Umbilical cord (tissue), 2 donors: ENCODE measurements around the gene KLHL3. TPM values are rescaled to one million over a fixed set of nuclear protein-coding genes. Genes with fewer than 3 reads are reported as not detected.

Source experiments
- DNase-seq: peaks from one replicate; pipeline ENCODE4 v3.0.0-alpha.2; 2015; ENCODE audit warnings: low spot score
- total RNA-seq: library from RNA; depleted of rRNA; stranded (reverse); fragments of >200 nt; gene quantifications from one replicate; pipeline ENCODE4 v1.2.3, GENCODE V29; 2014; ENCODE audit warnings: low replicate concordance; ENCODE audit not compliant: insufficient read depth

Gene KLHL3
- total RNA-seq, 1 donor from 2014 or later, result 5.5 TPM

DNA sequence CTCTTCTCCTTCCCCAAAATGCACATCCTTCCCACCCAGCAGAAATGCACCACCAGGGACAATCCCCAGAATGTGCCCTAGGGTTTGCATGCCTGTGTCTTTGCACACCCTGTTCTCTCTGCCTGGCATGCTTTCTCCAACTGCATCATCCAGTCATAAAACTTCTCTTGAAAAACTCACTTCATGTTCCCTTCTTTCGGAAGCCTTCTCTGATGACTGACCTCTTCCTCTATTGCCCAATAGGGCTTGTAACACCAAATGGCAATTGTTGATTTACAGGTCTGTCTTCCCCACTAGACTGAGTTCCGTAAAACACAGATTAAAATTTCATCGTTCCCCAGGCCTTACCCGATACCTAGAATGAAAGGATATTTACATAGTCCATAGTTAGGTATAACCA lies 153.7 kb downstream of the KLHL3 start:
- DNase-seq, result no peak

DNA sequence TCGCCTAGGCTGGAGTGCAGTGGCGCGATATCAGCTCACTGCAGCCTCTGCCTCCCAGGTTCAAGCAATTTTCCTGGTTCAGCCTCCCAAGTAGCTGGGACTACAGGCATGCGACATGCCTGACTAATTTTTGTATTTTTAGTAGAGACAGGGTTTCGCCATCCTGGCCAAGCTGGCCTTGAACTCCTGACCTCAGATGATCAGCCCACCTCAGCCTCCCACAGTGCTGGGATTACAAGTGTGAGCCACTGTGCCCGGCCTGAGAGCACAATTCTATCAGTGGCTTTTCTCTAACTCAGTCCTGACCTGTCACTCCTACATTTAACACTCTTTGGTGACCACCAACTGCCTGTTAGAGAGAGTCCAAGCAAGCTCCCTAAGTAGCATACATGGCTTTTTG lies 154.1 kb downstream of the KLHL3 start:
- DNase-seq, result no peak

DNA sequence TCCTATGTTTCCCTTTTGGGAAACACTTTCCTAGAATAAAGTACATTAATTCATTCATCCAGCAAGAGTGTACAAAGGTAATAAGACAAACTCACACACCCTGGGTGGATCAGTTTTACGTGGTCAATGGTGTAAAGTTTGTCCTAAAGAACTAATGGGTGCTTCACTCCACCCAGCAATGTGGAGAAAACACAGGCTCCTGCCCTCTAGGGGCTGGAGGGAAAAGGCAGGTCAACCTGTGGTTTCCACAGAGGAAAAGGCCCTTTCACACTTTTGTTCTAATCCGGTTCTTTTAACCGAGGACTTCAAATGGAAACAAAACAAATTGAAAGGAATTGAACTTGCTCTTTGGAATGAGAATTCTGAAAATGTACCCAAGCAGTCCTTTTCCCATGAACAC lies 155.9 kb downstream of the KLHL3 start:
- no peak for DNase-seq

DNA sequence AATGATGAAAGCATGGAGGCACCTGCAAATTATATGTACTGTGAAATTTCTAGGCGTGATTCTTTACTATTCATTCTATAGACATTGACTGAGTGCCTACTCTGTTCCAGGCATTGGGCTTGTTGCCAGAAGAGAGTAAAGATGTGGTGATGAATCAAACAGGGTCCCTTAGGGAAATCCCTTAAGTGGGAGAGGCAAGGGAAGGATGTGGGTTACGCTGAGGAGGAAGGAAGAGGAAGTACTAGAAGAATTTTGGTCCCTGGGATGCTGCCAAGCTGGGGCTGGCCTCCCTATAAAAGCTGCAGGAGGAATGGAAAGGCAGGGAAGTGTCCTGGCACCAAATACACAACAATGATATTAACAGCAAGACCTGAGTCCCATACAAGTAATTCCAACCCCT lies 160.0 kb downstream of the KLHL3 start:
- no peak for DNase-seq

DNA sequence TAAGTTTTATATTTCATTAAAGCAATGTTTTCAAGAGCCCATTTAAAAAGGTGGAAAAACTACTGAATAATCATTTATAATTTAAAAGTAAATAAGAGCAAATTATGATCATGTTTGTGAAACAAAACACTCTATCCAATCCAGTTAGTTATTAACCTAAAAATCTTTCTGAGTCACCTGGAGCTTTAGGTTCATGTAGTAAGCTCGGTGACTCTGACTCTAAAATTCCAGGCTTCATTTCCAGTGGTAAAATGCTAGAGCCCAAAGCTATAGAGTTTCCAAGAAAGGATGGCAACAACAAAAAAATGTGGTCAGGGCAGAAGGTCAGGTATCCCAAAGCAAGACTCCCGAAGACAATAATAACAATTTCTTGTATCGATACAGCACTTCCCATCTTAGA lies 160.7 kb downstream of the KLHL3 start:
- DNase-seq, result no peak

DNA sequence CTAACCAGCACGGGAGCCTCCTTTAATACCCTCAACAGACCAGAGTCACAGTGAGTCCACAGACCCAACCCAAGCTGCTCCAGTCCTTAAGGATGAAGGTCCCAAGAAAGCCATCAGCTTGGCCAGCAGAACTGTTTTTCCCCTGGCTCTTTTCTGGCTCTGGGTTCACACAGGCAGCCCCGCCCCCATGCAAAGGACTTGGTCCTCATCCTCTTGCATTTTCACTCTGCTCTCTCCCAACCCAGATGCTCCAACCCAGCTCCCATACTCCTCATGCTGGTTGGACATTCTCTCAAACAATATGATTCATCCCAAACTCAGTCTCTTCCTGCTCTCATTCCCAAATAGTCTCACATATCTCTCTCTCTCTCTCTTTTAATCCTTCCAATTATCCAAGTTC lies 162.5 kb downstream of the KLHL3 start:
- no peak for DNase-seq

DNA sequence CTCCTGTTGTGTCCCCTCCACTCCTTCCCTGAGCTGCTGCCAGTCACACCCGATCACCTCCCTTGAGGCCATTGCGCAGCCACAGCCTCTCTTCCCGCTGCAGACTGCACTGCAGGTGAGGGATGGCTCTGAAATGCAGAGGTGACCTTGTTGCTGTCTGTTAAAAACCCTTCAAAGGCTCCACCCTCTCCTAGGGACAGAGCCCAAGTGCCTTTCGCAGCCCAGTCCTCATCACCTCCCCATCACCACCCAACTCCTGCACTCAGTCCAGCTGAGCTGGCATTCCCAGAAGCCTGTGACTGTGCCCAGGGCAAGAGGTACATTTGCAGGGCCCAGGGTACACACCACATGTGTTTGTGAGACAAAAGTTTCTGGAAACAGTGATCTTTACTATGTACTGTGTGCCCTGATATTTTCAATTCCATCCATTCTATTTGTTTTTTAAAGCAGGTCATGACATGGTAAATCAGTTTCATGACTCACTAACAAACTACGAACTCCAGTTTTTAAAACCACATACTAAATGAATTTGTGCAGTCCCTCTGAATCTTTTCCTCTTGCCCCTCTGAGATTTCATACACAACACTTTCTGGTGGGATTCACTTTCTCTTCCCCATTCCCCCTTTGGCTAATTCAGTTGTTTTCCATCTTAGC lies 163.7 kb downstream of the KLHL3 start:
- DNase-seq, result no peak

DNA sequence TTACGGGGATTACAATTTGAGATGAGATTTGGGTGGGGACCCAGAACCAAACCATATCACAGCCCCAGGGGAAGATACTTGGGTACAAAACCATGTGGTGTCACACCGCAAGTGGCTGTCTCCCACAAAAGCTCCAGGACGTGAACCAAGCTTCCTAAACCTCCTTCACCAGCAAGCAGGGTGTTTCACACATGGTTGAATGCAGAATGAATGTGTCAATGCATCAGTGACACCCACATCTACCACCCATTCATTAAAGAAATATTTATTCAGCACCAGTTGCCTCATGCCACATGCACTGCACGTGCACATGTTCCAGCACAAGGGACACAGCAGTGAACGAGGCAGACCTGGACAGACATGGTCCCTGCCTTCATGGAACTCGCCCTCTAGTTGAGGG lies 165.8 kb downstream of the KLHL3 start:
- DNase-seq, result no peak

Other genes starting within 250 kb of the KLHL3 start
- 28.4 TPM for gene SPOCK1, start 236.8 kb downstream of the KLHL3 start, total RNA-seq
- 28.6 TPM for gene HNRNPA0, start 18.3 kb upstream of the KLHL3 start, total RNA-seq
- not detected for gene MYOT, start 131.8 kb upstream of the KLHL3 start, total RNA-seq
- gene PKD2L2, start 153.4 kb upstream of the KLHL3 start, total RNA-seq, result 2.4 TPM